ENCODE measurements around the gene UCHL3. TPM values are rescaled to one million over a fixed set of nuclear protein-coding genes. Genes with fewer than 3 reads are reported as not detected.

The UCHL3 gene
- total RNA-seq, 3 donors from 2014 or later: 25.7 to 38.8 (median 27.3) TPM

- DNase-seq (no peak), ATAC-seq (no peak)
- H3K4me1 ChIP-seq (ENCODE audit: low read depth): peaks cover 8% of the 10 kb centered on the region
- H3K4me3 ChIP-seq: no peak overlapping the region
- H3K9me3 ChIP-seq: no peaks in the 10 kb centered on the region
- intact Hi-C loops (cut with DNase I, micrococcal nuclease): no loop called here
- TF ChIP-seq CTCF (IDR thresholded peaks at IDR 0.05): no peak
- no peaks in the 10 kb centered on the region for H3K36me3 ChIP-seq (ENCODE audit: low read depth)
Measured at GRCh38 chr13:75641026-75641425, 91.4 kb downstream of the UCHL3 start.

GRCh38 chr13:75643182-75643581, 93.6 kb downstream of the UCHL3 start:
- H3K36me3 ChIP-seq (ENCODE audit: low read depth): no peaks in the 10 kb centered on the region
- intact Hi-C loops (cut with DNase I, micrococcal nuclease): no loop called here
- TF ChIP-seq CTCF (IDR thresholded peaks at IDR 0.05): no peak
- DNase-seq (no peak), ATAC-seq (no peak)
- H3K4me1 ChIP-seq (ENCODE audit: low read depth): no peaks in the 10 kb centered on the region
- no peaks in the 10 kb centered on the region for H3K9me3 ChIP-seq
- H3K4me3 ChIP-seq: no peak overlapping the region

GRCh38 chr13:75643693-75644092, 94.1 kb downstream of the UCHL3 start:
- H3K4me1 ChIP-seq (ENCODE audit: low read depth): no peaks in the 10 kb centered on the region
- TF ChIP-seq CTCF (IDR thresholded peaks at IDR 0.05): no peak
- intact Hi-C loops (cut with DNase I, micrococcal nuclease): no loop called here
- DNase-seq: no peak
- ATAC-seq: no peak
- H3K36me3 ChIP-seq (ENCODE audit: low read depth): no peaks in the 10 kb centered on the region
- no peak overlapping the region for H3K4me3 ChIP-seq
- H3K9me3 ChIP-seq: no peaks in the 10 kb centered on the region

DNA sequence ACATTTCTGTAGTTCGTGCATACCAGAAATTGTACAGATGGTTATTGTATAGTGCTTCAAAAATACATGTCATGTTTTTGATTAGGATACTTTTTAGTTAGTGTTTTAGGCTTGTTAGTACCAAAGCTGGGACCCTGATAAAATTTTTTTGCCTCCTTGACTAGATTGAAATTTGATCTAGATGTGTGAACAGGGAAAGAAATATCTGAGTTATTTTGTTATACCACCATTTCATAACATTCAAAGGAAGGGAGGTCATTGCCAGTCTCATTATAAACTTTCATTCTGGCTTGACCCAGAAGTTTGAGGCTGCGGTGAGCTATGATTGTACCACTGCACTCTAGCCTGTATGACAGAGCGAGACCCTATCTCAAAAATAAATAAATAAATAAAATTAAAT, 95.5 kb downstream of the UCHL3 start:
- no peak for TF ChIP-seq CTCF (IDR thresholded peaks at IDR 0.05)
- intact Hi-C loops (cut with DNase I, micrococcal nuclease): no loop called here
- ATAC-seq (no peak), DNase-seq (no peak)
- Histone ChIP-seq H3K4me1 (ENCODE audit: low read depth) (no peaks in the 10 kb centered on the region), H3K9me3 (no peaks in the 10 kb centered on the region), H3K4me3 (no peak overlapping the region), H3K36me3 (ENCODE audit: low read depth) (no peaks in the 10 kb centered on the region)

GRCh38 chr13:75647126-75647784, 97.7 kb downstream of the UCHL3 start:
- no peak for ATAC-seq
- intact Hi-C loops (cut with DNase I, micrococcal nuclease): no loop called here

More at GRCh38 chr13:75647126-75647784, 97.7 kb downstream of the UCHL3 start:
- H3K36me3 ChIP-seq (ENCODE audit: low read depth): no peaks in the 10 kb centered on the region
- H3K4me1 ChIP-seq (ENCODE audit: low read depth): no peaks in the 10 kb centered on the region
- H3K4me3 ChIP-seq: no peak overlapping the region
- no peaks in the 10 kb centered on the region for H3K9me3 ChIP-seq
- DNase-seq: no peak
- TF ChIP-seq CTCF (IDR thresholded peaks at IDR 0.05): no peak

All from mucosa of descending colon (tissue), 3 donors.